HG02870 (cell line): ENCODE results near the gene RDH8.
"Not testable (repeated sequence)": the region's sequence is repeated elsewhere in the genome, so short reads cannot be mapped to it uniquely, and the experiment has no call there.

Experiments
- ATAC-seq: cut with Tn5 transposase; IDR thresholded peaks from one replicate; pipeline ENCODE4 v1.9.1; 2021; ENCODE audit warnings: mild to moderate bottlenecking, moderate library complexity; ENCODE audit not compliant: unreplicated experiment

The RDH8 gene

GRCh38 chr19:10005632-10006334, 7.5 kb upstream of the RDH8 start:
- no peak for ATAC-seq

DNA sequence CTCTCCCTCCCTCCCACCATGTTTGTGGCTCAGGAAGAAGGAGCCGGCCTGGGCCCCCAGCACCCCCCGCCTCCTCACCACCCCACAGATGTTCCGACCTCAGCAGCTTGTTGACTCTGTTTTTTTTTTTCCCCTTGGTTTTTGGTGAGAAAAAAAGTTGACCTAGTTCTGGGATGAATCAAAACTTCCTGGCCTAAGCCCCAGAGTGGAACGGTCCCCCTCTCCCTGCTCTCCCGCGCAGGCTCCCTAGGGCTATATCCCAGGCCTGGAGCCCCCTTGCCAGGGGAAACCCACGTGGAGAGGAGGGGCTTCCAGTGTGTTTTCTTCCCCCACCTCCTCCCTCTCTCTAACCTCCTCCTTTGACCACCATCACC, 7.0 kb upstream of the RDH8 start:
- ATAC-seq: no peak

- ATAC-seq: no peak
These were observed 6.4 kb upstream of the RDH8 start for GRCh38 chr19:10006752-10007323.

DNA sequence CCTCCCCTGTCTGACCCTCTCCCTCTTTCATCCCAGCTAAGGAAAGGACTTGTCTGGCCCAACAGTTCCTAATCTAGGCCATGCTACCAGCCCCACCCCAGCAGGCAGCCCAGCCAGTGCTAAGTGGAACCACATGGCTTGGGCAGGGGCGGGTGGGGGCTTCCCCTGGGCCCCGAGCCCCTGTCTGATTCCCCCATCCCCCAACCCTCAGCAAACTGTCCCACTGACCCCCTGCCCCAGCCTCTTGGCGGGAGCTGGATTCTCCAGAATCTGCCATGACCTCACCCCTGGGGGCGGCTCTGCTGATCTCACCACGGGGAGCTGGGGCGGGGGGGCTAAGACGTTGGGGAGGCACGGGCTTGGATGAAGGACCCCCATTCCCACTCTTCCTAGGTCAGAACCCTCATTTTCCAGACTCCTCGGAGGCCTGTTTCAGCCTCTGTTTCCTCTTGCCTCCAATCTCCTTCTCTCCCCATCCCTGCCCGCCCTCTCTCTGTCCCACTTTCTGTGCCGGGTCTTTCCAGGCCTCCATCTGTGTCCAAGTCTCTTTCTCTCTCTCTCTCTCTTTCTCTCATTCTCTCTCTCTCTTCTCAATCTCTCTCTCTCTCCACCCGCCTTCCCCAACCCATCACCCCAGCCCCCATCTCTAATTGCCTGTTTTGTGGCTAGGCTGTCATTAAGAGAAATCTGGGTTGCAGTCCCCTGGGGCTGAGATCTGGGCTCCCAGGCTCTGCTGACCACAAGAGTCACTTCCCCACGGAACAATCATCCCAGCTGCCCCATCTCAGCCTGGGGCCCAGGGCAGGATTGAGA, 5.7 kb upstream of the RDH8 start:
- ATAC-seq: no peak

- no peak for ATAC-seq
These were observed 5.0 kb upstream of the RDH8 start for GRCh38 chr19:10008184-10008765.

GRCh38 chr19:10009714-10010224, 3.5 kb upstream of the RDH8 start:
- no peak for ATAC-seq

DNA sequence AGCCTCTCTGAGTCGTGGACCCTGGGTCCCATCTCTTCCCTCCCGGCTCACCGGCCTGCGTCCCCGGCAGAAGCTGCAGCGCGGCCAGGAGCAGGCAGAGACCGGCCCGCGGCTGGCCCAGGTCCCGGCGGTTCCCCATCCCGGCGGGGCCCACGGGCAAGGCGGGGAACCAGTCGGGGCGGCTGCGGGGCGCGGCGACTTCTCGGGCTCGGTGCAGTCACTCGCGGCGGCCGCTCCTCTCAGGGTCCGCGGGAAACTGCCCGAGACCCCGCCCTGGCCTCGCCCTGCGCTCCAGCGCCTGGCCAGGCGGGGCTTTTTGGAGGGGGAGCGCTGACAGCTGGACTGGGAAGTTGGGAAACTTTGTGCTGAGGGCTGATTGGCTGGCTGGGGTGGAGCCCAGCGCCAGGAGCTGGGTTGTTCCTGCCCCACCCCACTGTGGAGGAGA, 3.0 kb upstream of the RDH8 start, which contains the start of gene COL5A3:
TSS of gene COL5A3 (minus strand) at position 258 of the 445 bp plus-strand sequence. CDS start at position 139, 119 bp downstream.
- no peak for ATAC-seq

DNA sequence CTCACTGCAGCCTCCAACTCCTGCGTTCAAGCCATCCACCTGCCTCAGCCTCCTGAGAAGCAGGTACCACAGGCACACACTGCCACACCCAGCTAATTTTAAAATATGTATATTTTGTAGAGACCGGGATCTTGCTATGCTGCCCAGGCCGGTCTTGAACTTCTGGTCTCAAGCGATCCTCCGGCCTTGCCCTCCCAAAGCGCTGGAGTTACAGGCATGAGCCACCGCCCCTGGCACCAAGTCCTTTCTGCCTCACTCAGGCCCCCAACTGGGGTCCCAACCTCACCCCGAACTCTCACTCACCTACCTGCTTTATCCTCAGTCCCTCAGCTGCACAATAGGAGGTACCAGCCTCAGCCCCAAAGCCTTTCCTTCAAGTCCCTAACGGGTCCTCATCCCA, 2.3 kb upstream of the RDH8 start:
- no peak for ATAC-seq

- ATAC-seq: no peak
These were observed 1.3 kb upstream of the RDH8 start for GRCh38 chr19:10011974-10012373.

DNA sequence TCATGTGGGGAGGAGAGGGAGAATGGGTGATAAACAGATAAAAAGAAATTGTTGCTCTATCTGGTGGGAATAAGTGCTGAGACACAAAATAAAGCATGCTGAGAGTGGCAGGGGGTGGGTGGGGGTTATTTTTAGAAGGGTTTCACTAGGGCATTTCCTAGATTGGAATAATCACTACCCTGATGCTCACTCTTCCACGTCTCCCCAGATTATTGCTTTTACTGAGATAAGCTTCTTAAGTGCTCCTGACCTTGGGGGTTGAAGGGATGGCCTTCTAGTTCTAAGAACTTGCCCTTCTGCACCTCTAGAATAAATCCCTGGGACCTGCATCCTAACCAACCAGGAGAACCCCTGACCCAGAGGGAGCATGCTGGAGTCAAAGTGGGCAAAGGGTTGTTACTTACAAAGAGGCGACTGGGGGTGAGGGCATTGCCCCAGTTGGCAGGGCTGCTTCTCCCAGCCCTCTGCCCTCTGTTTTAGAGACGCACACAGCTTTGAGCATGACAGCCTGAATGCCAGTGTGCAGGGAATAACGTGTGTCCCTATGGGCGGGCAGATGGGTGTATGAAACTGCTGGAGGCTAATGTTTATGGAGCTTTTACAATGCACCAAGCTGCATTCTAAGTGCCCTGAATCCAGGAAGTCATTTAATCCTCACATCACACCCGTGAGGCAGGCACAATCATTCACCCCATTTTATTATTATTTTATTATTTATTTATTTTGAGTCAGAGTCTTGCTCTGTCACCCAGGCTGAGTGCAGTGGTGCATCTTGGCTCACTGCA, 743 bp downstream of the RDH8 start:
- ATAC-seq: no peak

DNA sequence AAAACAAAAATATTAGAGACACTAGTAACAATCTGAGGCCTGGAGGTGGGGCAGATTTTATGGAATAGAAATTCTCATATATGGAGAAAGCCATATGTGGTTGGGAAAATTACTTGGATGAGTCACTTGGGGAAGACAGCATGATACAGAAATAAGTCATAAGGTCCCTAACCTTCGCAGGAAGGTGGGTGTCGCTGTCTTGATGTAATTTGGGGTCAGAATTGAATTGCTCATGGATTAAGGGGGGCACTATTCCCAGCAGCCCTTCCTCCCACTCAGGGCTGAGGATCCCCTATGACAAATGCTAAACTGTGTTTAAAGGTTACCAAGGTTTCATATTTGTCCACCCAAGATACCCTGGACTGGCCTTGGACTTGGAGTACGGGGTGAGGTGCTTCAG, 5.0 kb downstream of the RDH8 start:
- ATAC-seq: no peak

DNA sequence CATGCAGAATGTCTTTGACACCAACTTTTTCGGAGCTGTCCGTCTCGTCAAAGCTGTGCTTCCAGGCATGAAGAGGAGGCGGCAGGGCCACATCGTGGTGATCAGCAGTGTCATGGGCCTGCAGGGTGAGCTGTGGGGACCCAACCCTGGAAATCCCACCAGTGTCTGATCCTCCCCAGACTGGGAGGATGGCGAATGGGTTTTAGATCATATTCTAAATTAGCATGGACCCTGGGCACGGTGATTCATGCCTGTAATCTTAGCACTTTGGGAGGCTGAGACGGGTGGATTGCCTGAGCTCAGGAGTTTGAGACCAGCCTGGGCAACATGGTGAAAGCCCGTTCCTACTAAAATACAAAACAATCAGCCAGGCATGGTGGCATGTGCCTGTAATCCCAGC, 5.5 kb downstream of the RDH8 start:
- ATAC-seq: no peak

DNA sequence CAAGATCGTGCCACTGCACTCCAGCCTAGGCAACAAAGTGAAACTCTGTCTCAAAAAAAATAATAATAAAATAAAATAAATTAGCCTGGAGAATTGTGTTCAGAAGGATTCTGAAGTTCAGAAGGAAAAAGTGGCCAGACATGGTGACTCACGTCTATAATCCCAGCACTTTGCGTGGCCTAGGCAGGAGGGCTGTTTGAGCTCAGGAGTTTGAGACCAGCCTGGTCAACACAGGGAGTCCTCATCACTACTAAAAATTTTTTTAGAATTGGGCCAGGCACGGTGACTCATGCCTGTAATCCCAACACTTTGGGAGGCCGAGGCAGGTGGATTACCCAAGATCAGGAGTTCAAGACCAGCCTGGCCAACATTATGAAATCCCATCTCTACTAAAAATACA, 6.0 kb downstream of the RDH8 start:
- ATAC-seq: no peak

GRCh38 chr19:10020851-10021250, 7.6 kb downstream of the RDH8 start:
- no peak for ATAC-seq

- no peak for ATAC-seq
These were observed 8.2 kb downstream of the RDH8 start for GRCh38 chr19:10021446-10021845.

DNA sequence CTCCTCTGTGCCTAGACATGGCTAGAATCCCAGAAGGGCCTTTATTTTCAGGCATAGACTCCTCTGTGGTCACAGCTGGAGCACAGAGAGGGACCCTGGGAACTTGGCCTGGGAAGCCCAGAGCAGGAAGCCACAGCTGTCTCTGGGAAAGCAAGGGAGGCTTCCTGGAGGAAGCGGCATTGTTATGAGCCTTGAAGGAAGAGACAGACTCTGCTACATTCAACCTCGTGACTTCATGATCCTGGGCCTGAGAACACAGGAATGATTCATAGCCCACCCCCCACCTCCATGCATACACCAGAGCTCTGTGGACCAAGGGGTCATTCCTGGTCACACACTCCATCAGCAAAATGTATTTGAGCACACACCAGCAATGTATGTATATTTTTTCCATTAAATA, 8.6 kb downstream of the RDH8 start:
- ATAC-seq: no peak

GRCh38 chr19:10023096-10023495, 9.8 kb downstream of the RDH8 start:
- not testable (repeated sequence) for ATAC-seq

DNA sequence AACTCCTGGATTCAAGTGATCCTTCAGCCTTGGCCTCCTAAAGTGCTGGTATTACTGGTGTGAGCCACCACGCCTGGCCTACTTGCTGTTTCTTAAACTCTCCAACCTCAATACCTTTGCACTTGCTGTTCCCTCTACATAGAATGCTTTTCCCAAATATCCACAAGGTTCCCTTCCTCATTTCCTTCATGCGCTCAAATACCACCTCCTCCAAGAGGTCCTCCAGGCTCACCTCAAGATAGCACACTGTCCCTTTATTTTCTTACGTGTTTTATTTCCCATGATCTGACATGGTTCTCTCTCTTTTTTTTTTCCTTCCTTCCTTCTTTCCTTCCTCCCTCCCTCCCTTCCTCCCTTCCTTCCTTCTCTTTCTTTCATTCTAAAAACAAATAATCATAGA, 13.5 kb downstream of the RDH8 start:
- no peak for ATAC-seq

GRCh38 chr19:10027158-10027997, 14.1 kb downstream of the RDH8 start:
- ATAC-seq: no peak

DNA sequence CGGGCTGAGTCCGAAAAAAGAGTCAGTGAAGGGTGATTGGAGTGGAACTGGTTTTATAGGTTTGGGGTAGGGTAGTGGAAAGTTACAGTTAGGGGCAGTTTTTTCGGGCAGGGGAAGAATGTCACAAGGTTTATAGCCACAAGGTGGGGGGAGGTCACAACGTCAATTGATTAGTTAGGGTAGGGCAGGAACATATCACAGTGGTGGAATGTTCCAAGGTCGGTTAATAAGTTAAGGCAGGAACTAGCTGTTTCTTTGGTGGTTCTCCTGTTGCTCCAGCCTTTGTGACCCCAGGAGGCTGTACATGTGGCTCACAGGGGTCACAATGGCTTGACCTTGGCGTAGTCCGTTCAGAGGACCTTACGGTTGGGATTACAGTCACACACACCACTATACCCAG, 20.3 kb downstream of the RDH8 start:
- ATAC-seq: no peak
